ENCODE measurements around the gene AQP2.
A peak's percentile ranks its signal among the peaks of the same experiment; 100 is the strongest.

AQP2 gene

DNA sequence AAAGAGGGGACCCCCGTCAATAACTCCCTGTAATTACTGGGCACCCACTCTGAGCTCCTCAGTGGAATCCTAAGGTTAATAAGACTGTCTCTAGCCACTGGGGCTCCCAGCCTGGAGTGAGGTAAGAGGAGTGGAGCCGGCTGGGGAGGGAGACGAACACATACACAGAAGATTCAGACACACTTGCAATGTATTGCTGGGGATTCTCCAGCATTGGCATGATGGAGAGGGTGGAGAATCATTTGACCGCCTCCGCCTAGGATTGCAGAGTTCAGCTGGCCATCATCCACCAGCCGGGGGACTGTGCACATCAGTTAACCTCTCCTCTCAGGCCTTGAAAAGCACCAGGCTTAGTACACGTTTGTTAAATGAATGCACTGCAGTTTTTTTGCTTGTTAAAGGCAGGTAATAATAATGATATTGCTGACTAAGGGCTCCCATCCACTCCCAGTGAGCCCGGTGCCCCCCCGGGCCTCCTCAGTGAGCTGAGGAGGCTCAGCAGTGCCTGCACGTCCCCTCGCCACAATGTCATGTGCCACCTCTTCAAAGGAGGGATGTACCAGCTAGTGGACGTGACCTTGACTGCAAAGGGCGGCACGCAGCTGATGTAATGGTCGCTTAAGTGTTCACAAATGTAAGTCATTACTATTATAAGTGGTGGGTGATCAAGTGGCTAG lies 26.5 kb upstream of the AQP2 start:
- H3K4me3 ChIP-seq (ENCODE audit: low read depth, low read length) = no peak overlapping the region
- DNase-seq (ENCODE audit: low read depth, low spot score) = no peak
- in situ Hi-C loops (cut with HindIII; ENCODE audit: low sequenced_read_pairs) = no loop called here
- TF ChIP-seq, protein P1, sequence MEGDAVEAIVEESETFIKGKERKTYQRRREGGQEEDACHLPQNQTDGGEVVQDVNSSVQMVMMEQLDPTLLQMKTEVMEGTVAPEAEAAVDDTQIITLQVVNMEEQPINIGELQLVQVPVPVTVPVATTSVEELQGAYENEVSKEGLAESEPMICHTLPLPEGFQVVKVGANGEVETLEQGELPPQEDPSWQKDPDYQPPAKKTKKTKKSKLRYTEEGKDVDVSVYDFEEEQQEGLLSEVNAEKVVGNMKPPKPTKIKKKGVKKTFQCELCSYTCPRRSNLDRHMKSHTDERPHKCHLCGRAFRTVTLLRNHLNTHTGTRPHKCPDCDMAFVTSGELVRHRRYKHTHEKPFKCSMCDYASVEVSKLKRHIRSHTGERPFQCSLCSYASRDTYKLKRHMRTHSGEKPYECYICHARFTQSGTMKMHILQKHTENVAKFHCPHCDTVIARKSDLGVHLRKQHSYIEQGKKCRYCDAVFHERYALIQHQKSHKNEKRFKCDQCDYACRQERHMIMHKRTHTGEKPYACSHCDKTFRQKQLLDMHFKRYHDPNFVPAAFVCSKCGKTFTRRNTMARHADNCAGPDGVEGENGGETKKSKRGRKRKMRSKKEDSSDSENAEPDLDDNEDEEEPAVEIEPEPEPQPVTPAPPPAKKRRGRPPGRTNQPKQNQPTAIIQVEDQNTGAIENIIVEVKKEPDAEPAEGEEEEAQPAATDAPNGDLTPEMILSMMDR (IDR thresholded peaks at IDR 0.05; ENCODE audit: low read depth, low read length) = no peak

DNA sequence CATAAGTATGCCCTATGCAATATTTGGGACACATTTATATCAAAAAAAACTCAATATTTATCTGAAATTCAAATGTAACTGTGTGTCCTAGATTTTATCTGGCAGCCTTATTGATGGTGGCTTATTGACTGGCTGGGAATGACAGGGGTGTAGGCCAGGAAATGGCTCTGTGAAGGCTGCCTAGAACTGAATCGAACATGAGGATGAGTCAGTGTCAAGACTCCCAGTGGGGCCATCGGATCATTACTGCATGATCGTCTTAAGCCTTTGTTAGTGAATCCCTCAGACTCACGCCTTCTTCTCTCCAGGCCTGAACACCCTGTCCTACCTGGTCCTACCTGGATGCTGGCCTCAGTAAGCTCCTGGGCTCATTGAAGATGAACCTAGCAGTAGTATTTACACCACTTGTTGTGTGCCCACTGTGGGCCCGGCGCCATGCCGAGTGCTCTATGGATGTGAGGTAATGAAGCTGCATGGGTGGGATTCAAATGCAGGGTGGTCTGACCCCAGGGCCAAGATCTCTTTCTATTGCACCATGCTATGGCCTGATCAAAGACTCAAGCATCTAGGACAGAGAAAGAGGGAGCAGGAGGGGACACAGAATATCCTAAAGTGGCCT lies 25.8 kb upstream of the AQP2 start:
- no peak overlapping the region for H3K4me3 ChIP-seq (ENCODE audit: low read depth, low read length)
- no peak for DNase-seq (ENCODE audit: low read depth, low spot score)
- TF ChIP-seq, protein P1 (IDR thresholded peaks at IDR 0.05; ENCODE audit: low read depth, low read length) = no peak
- in situ Hi-C loops (cut with HindIII; ENCODE audit: low sequenced_read_pairs) = no loop called here

DNA sequence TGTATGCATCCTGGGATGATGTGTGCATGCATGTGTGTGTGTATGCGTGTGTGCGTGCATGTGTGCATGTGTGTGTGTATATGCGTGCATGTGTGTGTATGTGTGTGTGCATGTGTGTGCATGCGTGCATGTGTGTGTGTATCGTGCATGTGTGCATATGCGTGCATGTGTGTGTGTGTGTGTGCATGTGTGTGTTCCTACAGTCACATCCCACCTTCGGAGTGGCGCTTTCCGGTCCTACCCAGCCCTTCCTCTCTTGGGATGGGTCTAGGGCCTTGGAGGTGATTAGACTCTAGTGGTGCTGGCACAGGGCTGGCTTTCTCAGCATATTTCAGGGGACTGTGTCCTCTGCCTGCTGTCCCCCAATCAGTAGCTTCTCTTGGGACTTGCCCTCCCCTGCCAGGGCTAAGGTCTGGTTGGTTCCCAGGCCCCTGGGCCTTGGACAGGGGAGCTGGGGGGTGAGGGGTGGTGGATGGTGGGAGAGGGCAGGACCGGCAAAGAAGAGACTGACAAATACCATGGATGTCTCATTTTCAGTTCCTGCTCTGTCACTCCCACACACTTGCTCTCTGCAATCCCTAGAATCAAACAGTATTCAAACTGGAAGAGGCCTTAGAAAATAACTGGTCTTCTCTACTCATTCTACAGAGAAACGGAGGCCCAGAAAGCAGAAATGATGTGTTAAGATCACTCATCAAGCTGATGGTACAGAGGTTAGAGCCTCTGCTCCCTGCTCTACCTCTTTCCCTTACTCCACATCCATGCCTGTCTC lies 24.9 kb upstream of the AQP2 start:
- no peak for DNase-seq (ENCODE audit: low read depth, low spot score)
- in situ Hi-C loops (cut with HindIII; ENCODE audit: low sequenced_read_pairs) = no loop called here
- TF ChIP-seq, protein P1 (IDR thresholded peaks at IDR 0.05; ENCODE audit: low read depth, low read length) = no peak
- no peak overlapping the region for H3K4me3 ChIP-seq (ENCODE audit: low read depth, low read length)

- H3K4me3 ChIP-seq (ENCODE audit: low read depth, low read length) = no peak overlapping the region
- in situ Hi-C loops (cut with HindIII; ENCODE audit: low sequenced_read_pairs) = no loop called here
- no peak for DNase-seq (ENCODE audit: low read depth, low spot score)
- TF ChIP-seq, protein P1 (IDR thresholded peaks at IDR 0.05; ENCODE audit: low read depth, low read length) = no peak
Measured at GRCh38 chr12:49928471-49928870, 22.1 kb upstream of the AQP2 start.

- in situ Hi-C loops (cut with HindIII; ENCODE audit: low sequenced_read_pairs) = no loop called here
- DNase-seq (ENCODE audit: low read depth, low spot score) = no peak
- H3K4me3 ChIP-seq (ENCODE audit: low read depth, low read length) = no peak overlapping the region
- TF ChIP-seq, protein P1 (IDR thresholded peaks at IDR 0.05; ENCODE audit: low read depth, low read length) = no peak
Measured at GRCh38 chr12:49929581-49929980, 21.0 kb upstream of the AQP2 start.

DNA sequence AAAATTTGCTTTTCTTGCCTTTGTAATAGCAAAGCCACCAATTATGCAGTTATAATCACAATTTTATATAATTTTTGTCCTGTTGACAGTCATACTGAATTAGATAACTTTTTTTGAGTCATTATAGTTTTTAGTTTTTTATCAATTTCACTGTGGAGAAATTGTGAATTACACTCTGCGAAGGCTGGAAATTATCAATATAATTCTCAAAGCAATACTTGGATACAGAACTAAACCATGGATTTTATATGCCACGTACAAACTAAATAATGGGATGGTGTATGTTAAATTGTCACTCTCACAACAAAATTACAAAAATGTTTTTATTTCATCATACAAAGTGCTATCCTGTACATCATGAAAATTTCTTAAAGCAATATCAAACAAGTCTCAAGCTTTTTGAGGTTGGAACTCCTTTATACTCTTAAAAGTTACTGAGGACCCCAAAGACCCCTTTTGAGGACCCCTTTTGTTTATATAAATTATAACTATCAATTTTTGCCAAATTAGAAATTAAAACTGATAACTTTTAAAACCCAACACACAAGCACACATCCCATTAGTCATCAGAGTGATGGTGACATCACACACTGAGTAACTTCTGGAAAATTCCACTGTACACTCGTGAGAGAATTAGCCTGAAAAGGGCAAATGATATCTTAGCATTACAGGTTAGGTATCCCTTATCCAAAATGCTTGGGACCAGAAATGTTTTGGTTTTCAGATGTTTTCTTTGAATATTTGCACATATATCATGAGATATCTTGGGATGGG lies 19.8 kb upstream of the AQP2 start:
- TF ChIP-seq, protein P1 (IDR thresholded peaks at IDR 0.05; ENCODE audit: low read depth, low read length) = no peak
- in situ Hi-C loops (cut with HindIII; ENCODE audit: low sequenced_read_pairs) = no loop called here
- peak; percentile 54 for DNase-seq (ENCODE audit: low read depth, low spot score)
- no peak overlapping the region for H3K4me3 ChIP-seq (ENCODE audit: low read depth, low read length)

Data from astrocyte of the spinal cord (primary cell).